PFSK-1 (cell line): ENCODE data around the gene CFAP20DC.

Experiments
- POLR2AphosphoS5 ChIP-seq: IDR thresholded peaks from 2 replicates; pipeline ENCODE4 v1.6.1; 2012; ENCODE audit warnings: low read depth, mild to moderate bottlenecking, control low read depth, low read length, moderate library complexity
- TF ChIP-seq, protein P1 (sequence below), 2 experiments: IDR thresholded peaks; 2 replicates each; pipeline versions ENCODE4 v1.6.1 to v1.8.0; 2011 to 2012; ENCODE audit warnings: low read depth in 2 of 2, low read length in 2 of 2, control low read depth in 1 of 2, inconsistent platforms in 1 of 2, mild to moderate bottlenecking in 1 of 2, moderate library complexity in 1 of 2; ENCODE audit not compliant: insufficient read depth in 1 of 2

DNA sequence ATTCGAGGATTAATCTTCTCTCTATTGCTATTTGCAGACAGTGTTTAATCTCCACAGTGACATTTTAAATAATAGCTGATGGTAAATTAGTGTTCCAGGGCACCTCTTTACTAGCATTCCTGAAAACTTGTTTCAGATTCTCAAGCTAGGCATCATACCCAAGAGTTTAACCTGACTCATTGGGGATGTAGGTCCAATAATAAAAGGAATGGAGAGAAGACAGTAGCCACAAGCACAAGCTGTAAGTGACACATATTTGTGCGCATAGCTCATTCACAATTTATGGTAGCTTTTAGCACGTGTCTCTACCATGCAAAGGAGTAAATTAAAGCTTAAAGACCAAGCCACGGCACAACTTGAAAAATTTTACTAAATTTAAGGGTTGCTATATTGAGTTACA, 212.0 kb downstream of the CFAP20DC start:
- no peak for TF ChIP-seq POLR2AphosphoS5
- TF ChIP-seq, protein P1, sequence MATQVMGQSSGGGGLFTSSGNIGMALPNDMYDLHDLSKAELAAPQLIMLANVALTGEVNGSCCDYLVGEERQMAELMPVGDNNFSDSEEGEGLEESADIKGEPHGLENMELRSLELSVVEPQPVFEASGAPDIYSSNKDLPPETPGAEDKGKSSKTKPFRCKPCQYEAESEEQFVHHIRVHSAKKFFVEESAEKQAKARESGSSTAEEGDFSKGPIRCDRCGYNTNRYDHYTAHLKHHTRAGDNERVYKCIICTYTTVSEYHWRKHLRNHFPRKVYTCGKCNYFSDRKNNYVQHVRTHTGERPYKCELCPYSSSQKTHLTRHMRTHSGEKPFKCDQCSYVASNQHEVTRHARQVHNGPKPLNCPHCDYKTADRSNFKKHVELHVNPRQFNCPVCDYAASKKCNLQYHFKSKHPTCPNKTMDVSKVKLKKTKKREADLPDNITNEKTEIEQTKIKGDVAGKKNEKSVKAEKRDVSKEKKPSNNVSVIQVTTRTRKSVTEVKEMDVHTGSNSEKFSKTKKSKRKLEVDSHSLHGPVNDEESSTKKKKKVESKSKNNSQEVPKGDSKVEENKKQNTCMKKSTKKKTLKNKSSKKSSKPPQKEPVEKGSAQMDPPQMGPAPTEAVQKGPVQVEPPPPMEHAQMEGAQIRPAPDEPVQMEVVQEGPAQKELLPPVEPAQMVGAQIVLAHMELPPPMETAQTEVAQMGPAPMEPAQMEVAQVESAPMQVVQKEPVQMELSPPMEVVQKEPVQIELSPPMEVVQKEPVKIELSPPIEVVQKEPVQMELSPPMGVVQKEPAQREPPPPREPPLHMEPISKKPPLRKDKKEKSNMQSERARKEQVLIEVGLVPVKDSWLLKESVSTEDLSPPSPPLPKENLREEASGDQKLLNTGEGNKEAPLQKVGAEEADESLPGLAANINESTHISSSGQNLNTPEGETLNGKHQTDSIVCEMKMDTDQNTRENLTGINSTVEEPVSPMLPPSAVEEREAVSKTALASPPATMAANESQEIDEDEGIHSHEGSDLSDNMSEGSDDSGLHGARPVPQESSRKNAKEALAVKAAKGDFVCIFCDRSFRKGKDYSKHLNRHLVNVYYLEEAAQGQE (IDR thresholded peaks at IDR 0.05; ENCODE audit: insufficient read depth in 1 of 2, low read depth in 2 of 2, low read length in 2 of 2): no peak
